Left ventricle myocardium inferior (tissue), 1 donor: Measurements from ENCODE around the gene IQSEC2. TPM values are rescaled to one million over a fixed set of nuclear protein-coding genes. Genes with fewer than 3 reads are reported as not detected.

Experiments
- DNase-seq: peaks from one replicate; pipeline ENCODE4 v3.0.0-alpha.2; 2020
- H3K27ac ChIP-seq: fragments of 200-600 bp; replicated peaks from 2 replicates; pipeline ENCODE4 v1.8.0; 2021
- H3K27me3 ChIP-seq: fragments of 200-600 bp; 2 replicates; pipeline ENCODE4 v1.8.0; 2021; ENCODE audit warnings: low read depth
- H3K36me3 ChIP-seq: fragments of 200-600 bp; 2 replicates; pipeline ENCODE4 v1.8.0; 2021
- H3K4me1 ChIP-seq: fragments of 200-600 bp; 2 replicates; pipeline ENCODE4 v1.8.0; 2021
- H3K4me3 ChIP-seq: fragments of 200-600 bp; 2 replicates; pipeline ENCODE4 v1.8.0; 2021; ENCODE audit warnings: mild to moderate bottlenecking, moderate library complexity
- H3K9me3 ChIP-seq: fragments of 200-600 bp; replicated peaks from 2 replicates; pipeline ENCODE4 v1.8.0; 2021
- intact Hi-C: fragments of 100-400 bp; cut with micrococcal nuclease; formaldehyde crosslinking; loops from one replicate; pipeline ENCODE4 v1.11.0; 2022
- total RNA-seq: library from RNA; stranded (reverse); fragmentation: NEBNext Ultra II Directional; extraction: Animal tissue kit (Norgen Biotek cat#: 25700); gene quantifications from one replicate; pipeline ENCODE4 v1.2.1, GENCODE V29; 2021
- TF ChIP-seq, protein P1 (sequence below): fragments of 200-600 bp; IDR thresholded peaks from 2 replicates; pipeline ENCODE4 v1.8.0; 2021; ENCODE audit warnings: antibody characterized with exemption, mild to moderate bottlenecking, borderline replicate concordance
- donor health status: DM: no; HTN: yes; CAD: no; lungs with severe emphysema.

Gene IQSEC2
- total RNA-seq, 1 donor from 2014 or later, result 17.1 TPM

- Histone ChIP-seq H3K4me1 (no peaks in the 10 kb centered on the region), H3K27me3 (no peaks in the 10 kb centered on the region), H3K36me3 (no peaks in the 10 kb centered on the region), H3K4me3 (no peak overlapping the region), H3K9me3 (no peaks in the 10 kb centered on the region), H3K27ac (no peak overlapping the region)
- no peak for DNase-seq
- TF ChIP-seq, protein P1, sequence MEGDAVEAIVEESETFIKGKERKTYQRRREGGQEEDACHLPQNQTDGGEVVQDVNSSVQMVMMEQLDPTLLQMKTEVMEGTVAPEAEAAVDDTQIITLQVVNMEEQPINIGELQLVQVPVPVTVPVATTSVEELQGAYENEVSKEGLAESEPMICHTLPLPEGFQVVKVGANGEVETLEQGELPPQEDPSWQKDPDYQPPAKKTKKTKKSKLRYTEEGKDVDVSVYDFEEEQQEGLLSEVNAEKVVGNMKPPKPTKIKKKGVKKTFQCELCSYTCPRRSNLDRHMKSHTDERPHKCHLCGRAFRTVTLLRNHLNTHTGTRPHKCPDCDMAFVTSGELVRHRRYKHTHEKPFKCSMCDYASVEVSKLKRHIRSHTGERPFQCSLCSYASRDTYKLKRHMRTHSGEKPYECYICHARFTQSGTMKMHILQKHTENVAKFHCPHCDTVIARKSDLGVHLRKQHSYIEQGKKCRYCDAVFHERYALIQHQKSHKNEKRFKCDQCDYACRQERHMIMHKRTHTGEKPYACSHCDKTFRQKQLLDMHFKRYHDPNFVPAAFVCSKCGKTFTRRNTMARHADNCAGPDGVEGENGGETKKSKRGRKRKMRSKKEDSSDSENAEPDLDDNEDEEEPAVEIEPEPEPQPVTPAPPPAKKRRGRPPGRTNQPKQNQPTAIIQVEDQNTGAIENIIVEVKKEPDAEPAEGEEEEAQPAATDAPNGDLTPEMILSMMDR, result no peak
- intact Hi-C loops, result no loop called here
Observed at GRCh38 chrX:53272808-53273337, 8.5 kb downstream of the IQSEC2 start.

DNA sequence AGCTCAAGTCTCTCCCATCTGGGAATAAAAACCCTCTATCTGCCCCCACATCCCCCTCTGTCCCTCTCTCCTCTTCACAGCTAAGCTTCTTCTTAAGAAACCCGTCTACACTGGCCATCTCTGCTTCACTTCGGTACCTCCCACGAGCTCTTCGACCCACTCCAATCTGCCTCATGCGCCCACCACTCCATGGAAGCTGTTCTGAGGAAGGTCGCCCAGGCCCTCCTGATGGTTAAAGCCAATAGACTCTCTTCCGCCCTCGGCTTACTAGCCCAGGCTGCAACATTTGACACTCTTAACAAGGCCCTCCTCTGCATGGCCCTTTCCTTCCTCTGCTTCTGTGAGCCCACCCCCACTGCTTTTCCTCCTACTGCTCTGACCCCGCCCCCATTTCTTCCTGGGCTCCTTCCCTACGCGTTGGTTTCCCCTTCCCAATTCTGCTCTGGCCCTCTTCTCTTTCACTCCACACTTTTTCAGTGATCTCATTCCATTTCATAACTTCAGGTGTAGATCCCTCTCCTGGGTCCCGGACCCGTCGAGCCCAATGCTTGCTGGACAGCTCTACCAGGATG lies 11.8 kb downstream of the IQSEC2 start:
- intact Hi-C loops, result no loop called here
- H3K4me3 ChIP-seq, result no peak overlapping the region
- no peaks in the 10 kb centered on the region for H3K9me3 ChIP-seq
- H3K36me3 ChIP-seq, result no peaks in the 10 kb centered on the region
- H3K4me1 ChIP-seq, result no peaks in the 10 kb centered on the region
- no peaks in the 10 kb centered on the region for H3K27me3 ChIP-seq
- no peak overlapping the region for H3K27ac ChIP-seq
- TF ChIP-seq, protein P1, result no peak
- DNase-seq, result no peak

DNA sequence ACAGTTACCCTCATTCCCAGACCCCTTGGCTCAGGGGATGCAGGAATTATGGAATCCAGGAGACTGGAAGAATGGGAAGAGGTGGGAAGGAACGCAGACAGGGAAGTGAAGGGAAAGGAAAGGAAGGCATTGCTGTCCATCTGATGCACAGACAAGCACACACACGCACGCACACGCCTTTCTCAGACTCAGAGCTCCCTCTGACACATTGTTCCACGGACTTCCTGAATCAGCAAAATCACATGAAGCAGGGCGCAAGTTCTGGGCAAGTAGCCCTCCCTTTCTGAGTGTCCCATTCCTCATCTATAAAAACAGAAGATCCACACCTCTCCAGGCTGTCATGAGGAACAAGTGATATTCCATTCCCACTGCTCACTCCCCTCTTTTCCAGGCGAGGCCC lies 13.2 kb downstream of the IQSEC2 start:
- no peaks in the 10 kb centered on the region for H3K27me3 ChIP-seq
- H3K4me3 ChIP-seq, result no peak overlapping the region
- H3K9me3 ChIP-seq, result no peaks in the 10 kb centered on the region
- H3K4me1 ChIP-seq, result no peaks in the 10 kb centered on the region
- intact Hi-C loops, result no loop called here
- no peaks in the 10 kb centered on the region for H3K36me3 ChIP-seq
- TF ChIP-seq, protein P1, result no peak
- H3K27ac ChIP-seq, result no peak overlapping the region
- no peak for DNase-seq

DNA sequence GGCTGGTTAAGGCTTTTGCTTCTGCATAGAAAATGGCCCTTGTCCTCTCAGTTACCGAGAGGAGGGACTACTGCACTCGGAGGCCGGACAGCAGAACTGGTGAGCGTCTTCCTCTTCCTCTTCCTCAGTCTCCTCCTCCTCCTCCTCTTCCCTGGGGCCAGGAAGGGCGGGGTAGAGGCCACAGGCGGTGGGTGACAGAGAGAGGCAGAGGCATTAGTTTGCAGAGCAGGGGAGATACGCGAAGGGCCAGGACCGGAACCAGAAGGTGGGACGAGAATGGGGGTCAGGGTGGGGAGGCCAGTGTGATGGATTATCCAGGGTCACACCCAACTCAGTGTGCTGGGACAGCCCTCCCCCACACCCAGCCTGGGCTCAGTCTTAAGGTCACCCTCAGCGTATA lies 14.5 kb downstream of the IQSEC2 start:
- Histone ChIP-seq H3K36me3 (no peaks in the 10 kb centered on the region), H3K27me3 (no peaks in the 10 kb centered on the region), H3K4me3 (no peak overlapping the region), H3K4me1 (no peaks in the 10 kb centered on the region), H3K9me3 (no peaks in the 10 kb centered on the region), H3K27ac (no peak overlapping the region)
- DNase-seq, result no peak
- intact Hi-C loops, result no loop called here
- TF ChIP-seq, protein P1, result no peak

- H3K4me3 ChIP-seq, result no peak overlapping the region
- no peaks in the 10 kb centered on the region for H3K27me3 ChIP-seq
- no peaks in the 10 kb centered on the region for H3K9me3 ChIP-seq
- no peaks in the 10 kb centered on the region for H3K4me1 ChIP-seq
- intact Hi-C loops, result no loop called here
- TF ChIP-seq, protein P1, result no peak
- no peak for DNase-seq
- H3K27ac ChIP-seq, result no peak overlapping the region
- no peaks in the 10 kb centered on the region for H3K36me3 ChIP-seq
Observed at GRCh38 chrX:53265771-53266574, 15.4 kb downstream of the IQSEC2 start.
